DOHH2 (cell line): ENCODE measurements around the gene EVC2.
"Not testable (repeated sequence)": the region's sequence is repeated elsewhere in the genome, so short reads cannot be mapped to it uniquely, and the experiment has no call there.

Experiments used
- H3F3A ChIP-seq: fragments of 200-600 bp; sonication (generic), shearing (Covaris generic); 2 replicates; pipeline ENCODE4 v1.6.0; 2016; ENCODE audit warnings: antibody characterized with exemption, mild to moderate bottlenecking; ENCODE audit not compliant: control insufficient read depth, insufficient read depth
- H3K27ac ChIP-seq: fragments of 200-600 bp; sonication (generic); 2 replicates; pipeline ENCODE4 v1.5.1; 2014; ENCODE audit warnings: low read depth, mild to moderate bottlenecking, low read length, moderate library complexity
- H3K27me3 ChIP-seq: fragments of 200-600 bp; sonication (generic); 2 replicates; pipeline ENCODE4 v1.6.1; 2014; ENCODE audit warnings: mild to moderate bottlenecking, low read length, mixed read lengths; ENCODE audit not compliant: control insufficient read depth
- H3K36me3 ChIP-seq: fragments of 200-600 bp; sonication (generic); 2 replicates; pipeline ENCODE4 v1.6.1; 2014; ENCODE audit warnings: mild to moderate bottlenecking, low read length, moderate library complexity, mixed read lengths; ENCODE audit not compliant: control insufficient read depth
- H3K4me1 ChIP-seq: fragments of 200-600 bp; sonication (generic); 2 replicates; pipeline ENCODE4 v1.6.1; 2014; ENCODE audit warnings: mild to moderate bottlenecking, low read length, mixed read lengths; ENCODE audit not compliant: control insufficient read depth
- H3K4me2 ChIP-seq: fragments of 200-600 bp; sonication (generic); 2 replicates; pipeline ENCODE4 v1.6.0; 2014; ENCODE audit warnings: mild to moderate bottlenecking, low read length, moderate library complexity
- H3K4me3 ChIP-seq: fragments of 200-600 bp; sonication (generic); 2 replicates; pipeline ENCODE4 v1.5.1; 2014; ENCODE audit warnings: mild to moderate bottlenecking, low read length, mixed read lengths
- H3K79me2 ChIP-seq: fragments of 200-600 bp; sonication (generic); 2 replicates; pipeline ENCODE4 v1.6.1; 2014; ENCODE audit warnings: mild to moderate bottlenecking, low read length, mixed read lengths; ENCODE audit not compliant: control insufficient read depth
- H3K9me2 ChIP-seq: fragments of 200-600 bp; sonication (generic); replicated peaks from 2 replicates; pipeline ENCODE4 v1.6.1; 2014; ENCODE audit warnings: mild to moderate bottlenecking, low read length, mixed read lengths; ENCODE audit not compliant: control insufficient read depth
- H3K9me3 ChIP-seq: fragments of 200-600 bp; sonication (generic); 2 replicates; pipeline ENCODE4 v1.6.1; 2014; ENCODE audit warnings: antibody characterized with exemption, low read length, mixed read lengths; ENCODE audit not compliant: control insufficient read depth, insufficient read depth
- H4K20me1 ChIP-seq: fragments of 200-600 bp; sonication (generic); 2 replicates; pipeline ENCODE4 v1.6.0; 2014; ENCODE audit warnings: low read depth, mild to moderate bottlenecking, antibody characterized with exemption, low read length, moderate library complexity; ENCODE audit not compliant: control insufficient read depth, insufficient read depth
- CTCF ChIP-seq: fragments of 200-600 bp; sonication (generic); IDR thresholded peaks from one replicate; pipeline ENCODE4 v1.5.1; 2014; ENCODE audit warnings: antibody characterized with exemption, mild to moderate bottlenecking, low read depth, low read length; ENCODE audit not compliant: poor library complexity, severe bottlenecking
- EZH2phosphoT487 ChIP-seq: fragments of 200-600 bp; sonication (generic); IDR thresholded peaks from 2 replicates; pipeline ENCODE4 v1.6.1; 2017; ENCODE audit warnings: borderline replicate concordance, mild to moderate bottlenecking, antibody characterized with exemption, low read length, moderate library complexity, mixed read lengths

Gene EVC2

GRCh38 chr4:5609306-5610007 lies 98.9 kb downstream of the EVC2 start:
- TF ChIP-seq CTCF: no peak
- no peak for TF ChIP-seq EZH2phosphoT487
- H4K20me1 ChIP-seq: no peaks in the 10 kb centered on the region
- H3K79me2 ChIP-seq: no peaks in the 10 kb centered on the region
- no peaks in the 10 kb centered on the region for H3K27me3 ChIP-seq
- H3K4me2 ChIP-seq: no peak overlapping the region
- H3K4me3 ChIP-seq: no peak overlapping the region
- H3K36me3 ChIP-seq: no peaks in the 10 kb centered on the region
- H3K27ac ChIP-seq: no peak overlapping the region
- H3K4me1 ChIP-seq: no peaks in the 10 kb centered on the region
- no peaks in the 10 kb centered on the region for H3F3A ChIP-seq
- H3K9me2 ChIP-seq: no peaks in the 10 kb centered on the region
- no peaks in the 10 kb centered on the region for H3K9me3 ChIP-seq

GRCh38 chr4:5593828-5594227 lies 114.5 kb downstream of the EVC2 start:
- not testable (repeated sequence) for H3K9me2 ChIP-seq, H4K20me1 ChIP-seq, H3K9me3 ChIP-seq, H3K27ac ChIP-seq, H3K36me3 ChIP-seq, H3K27me3 ChIP-seq, H3K79me2 ChIP-seq, H3K4me3 ChIP-seq, H3K4me2 ChIP-seq, H3K4me1 ChIP-seq, H3F3A ChIP-seq

- H3K4me3 ChIP-seq: no peak overlapping the region
- no peak for TF ChIP-seq EZH2phosphoT487
- TF ChIP-seq CTCF: no peak
These were observed 116.1 kb downstream of the EVC2 start for GRCh38 chr4:5592272-5592671.

DNA sequence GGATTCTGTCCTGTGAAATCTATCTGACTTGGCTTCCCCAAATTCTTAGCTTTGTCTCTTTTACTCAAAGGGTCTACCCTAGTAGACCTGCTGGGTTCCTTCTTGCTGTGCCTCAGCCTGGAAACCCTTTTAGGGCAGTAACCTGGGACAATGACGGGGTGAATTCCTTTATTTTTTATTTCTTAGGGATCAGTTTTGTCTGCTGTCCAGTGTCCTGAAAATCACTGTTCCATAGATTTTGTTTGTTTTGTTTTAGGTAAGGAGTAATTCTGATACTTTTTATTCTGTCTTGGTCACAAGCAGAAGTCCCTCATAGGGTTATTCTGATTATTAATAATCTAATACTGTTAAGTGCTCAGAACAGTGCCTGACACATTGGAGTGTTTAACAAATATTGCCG lies 118.9 kb downstream of the EVC2 start:
- no peak overlapping the region for H3K4me3 ChIP-seq
- no peaks in the 10 kb centered on the region for H3K79me2 ChIP-seq
- no peaks in the 10 kb centered on the region for H3F3A ChIP-seq
- no peak overlapping the region for H3K27ac ChIP-seq
- no peak for TF ChIP-seq CTCF
- no peak overlapping the region for H3K4me2 ChIP-seq
- no peaks in the 10 kb centered on the region for H3K4me1 ChIP-seq
- no peaks in the 10 kb centered on the region for H3K9me2 ChIP-seq
- no peaks in the 10 kb centered on the region for H3K9me3 ChIP-seq
- H4K20me1 ChIP-seq: no peaks in the 10 kb centered on the region
- no peaks in the 10 kb centered on the region for H3K36me3 ChIP-seq
- H3K27me3 ChIP-seq: no peaks in the 10 kb centered on the region

More at GRCh38 chr4:5592272-5592671, 116.1 kb downstream of the EVC2 start:
- no peak overlapping the region for H3K27ac ChIP-seq
- no peaks in the 10 kb centered on the region for H3K36me3 ChIP-seq
- H3F3A ChIP-seq: no peaks in the 10 kb centered on the region
- no peaks in the 10 kb centered on the region for H3K79me2 ChIP-seq
- H4K20me1 ChIP-seq: no peaks in the 10 kb centered on the region
- H3K9me3 ChIP-seq: no peaks in the 10 kb centered on the region
- no peaks in the 10 kb centered on the region for H3K27me3 ChIP-seq
- no peaks in the 10 kb centered on the region for H3K9me2 ChIP-seq
- no peaks in the 10 kb centered on the region for H3K4me1 ChIP-seq
- H3K4me2 ChIP-seq: no peak overlapping the region
